GM10248 (cell line): ENCODE results near the gene CAST.

Source experiments
- CTCF ChIA-PET: fragments of 300-600 bp; sonication (Branson Sonifier 250); formaldehyde crosslinking; extraction: SDS; loops from one replicate; lab custom pipeline; 2021; ENCODE audit warnings: antibody characterized with exemption; lab: Yijun Ruan, JAX
- POLR2A ChIA-PET: fragments of 350-650 bp; sonication (Branson Sonifier 250); formaldehyde crosslinking; extraction: SDS; loops from one replicate; lab custom pipeline; 2020; ENCODE audit warnings: antibody characterized with exemption; lab: Yijun Ruan, JAX
- DNase-seq: peaks from one replicate; pipeline ENCODE4 v3.0.0; 2012; ENCODE audit errors: extremely low spot score
- TF ChIP-seq, protein P1 (sequence below): IDR thresholded peaks from 2 replicates; pipeline ENCODE4 v1.5.1; 2012; ENCODE audit warnings: mild to moderate bottlenecking, low read depth; ENCODE audit errors: extremely low read depth, missing control alignments, control extremely low read depth

CAST gene

DNA sequence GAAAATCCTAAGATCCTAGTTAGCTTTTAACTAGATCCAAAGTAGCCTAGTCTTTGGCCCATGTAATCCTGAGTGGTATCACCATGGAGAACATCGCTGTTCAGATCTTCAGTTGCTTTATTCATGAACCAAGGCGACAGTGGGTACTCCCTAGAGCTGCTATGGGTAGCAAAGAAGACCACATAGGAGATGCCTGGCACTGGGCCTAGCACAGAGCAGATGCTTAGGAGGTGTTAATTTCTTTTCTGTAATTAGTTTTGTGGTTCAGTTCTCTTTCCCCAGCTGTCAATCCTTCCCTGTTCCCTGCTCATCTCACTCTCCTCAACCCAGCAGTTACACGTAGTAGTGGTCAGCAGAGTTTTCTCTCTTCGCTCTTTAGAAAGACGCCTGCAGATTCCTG, 9.3 kb downstream of the CAST start:
- POLR2A ChIA-PET = no interaction called here
- TF ChIP-seq, protein P1, sequence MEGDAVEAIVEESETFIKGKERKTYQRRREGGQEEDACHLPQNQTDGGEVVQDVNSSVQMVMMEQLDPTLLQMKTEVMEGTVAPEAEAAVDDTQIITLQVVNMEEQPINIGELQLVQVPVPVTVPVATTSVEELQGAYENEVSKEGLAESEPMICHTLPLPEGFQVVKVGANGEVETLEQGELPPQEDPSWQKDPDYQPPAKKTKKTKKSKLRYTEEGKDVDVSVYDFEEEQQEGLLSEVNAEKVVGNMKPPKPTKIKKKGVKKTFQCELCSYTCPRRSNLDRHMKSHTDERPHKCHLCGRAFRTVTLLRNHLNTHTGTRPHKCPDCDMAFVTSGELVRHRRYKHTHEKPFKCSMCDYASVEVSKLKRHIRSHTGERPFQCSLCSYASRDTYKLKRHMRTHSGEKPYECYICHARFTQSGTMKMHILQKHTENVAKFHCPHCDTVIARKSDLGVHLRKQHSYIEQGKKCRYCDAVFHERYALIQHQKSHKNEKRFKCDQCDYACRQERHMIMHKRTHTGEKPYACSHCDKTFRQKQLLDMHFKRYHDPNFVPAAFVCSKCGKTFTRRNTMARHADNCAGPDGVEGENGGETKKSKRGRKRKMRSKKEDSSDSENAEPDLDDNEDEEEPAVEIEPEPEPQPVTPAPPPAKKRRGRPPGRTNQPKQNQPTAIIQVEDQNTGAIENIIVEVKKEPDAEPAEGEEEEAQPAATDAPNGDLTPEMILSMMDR = no peak
- CTCF ChIA-PET = interaction anchor here (0.8 to 1.8 kb wide), 3 partner anchors 13 to 32 kb away, joined by 4 to 6 read pairs (median 5); no protein-coding TSS in a partner anchor
- no peak for DNase-seq

DNA sequence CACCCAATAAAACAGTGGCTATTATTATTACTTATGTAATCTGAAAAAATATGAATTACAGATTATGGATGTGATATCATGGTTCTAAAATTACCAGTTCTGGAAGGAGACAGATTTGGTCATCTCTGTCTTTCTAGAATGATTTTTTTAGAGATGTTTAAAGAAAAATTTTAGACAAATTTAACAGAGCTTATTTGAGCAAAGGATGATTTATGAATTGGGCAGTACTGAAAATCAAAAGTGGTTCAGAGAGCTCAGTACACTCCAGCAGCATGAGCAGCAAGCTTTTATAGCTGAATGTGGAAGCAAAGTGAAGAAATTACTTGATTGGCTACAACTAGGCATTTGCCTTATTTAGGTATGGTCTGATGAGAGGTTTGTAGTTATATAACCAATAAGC, 11.0 kb downstream of the CAST start:
- CTCF ChIA-PET = interaction anchor here (1.6 to 2.8 kb wide), 2 partner anchors 10 to 11 kb away, joined by 5 to 12 read pairs; no protein-coding TSS in a partner anchor

GRCh38 chr5:96675882-96676281, 13.7 kb downstream of the CAST start:
- ChIA-PET CTCF (no interaction called here), POLR2A (no interaction called here)
- TF ChIP-seq, protein P1 = no peak

More for the DNA sequence above, 11.0 kb downstream of the CAST start:
- TF ChIP-seq, protein P1 = no peak
- POLR2A ChIA-PET = no interaction called here
- no peak for DNase-seq

GRCh38 chr5:96677496-96677895, 15.3 kb downstream of the CAST start:
- CTCF ChIA-PET = interaction anchor here (0.9 to 1.8 kb wide), 3 partner anchors 10 to 15 kb away, joined by 3 to 5 read pairs (median 4); partner anchors contain the start of gene CAST
- POLR2A ChIA-PET = no interaction called here

More at GRCh38 chr5:96675882-96676281, 13.7 kb downstream of the CAST start:
- DNase-seq = no peak

GRCh38 chr5:96679293-96679692, 17.1 kb downstream of the CAST start:
- ChIA-PET POLR2A (no interaction called here), CTCF (interaction anchor here (1.2 to 1.4 kb wide), 2 partner anchors 10 to 21 kb away, joined by 3 read pairs; no protein-coding TSS in a partner anchor)
- TF ChIP-seq, protein P1 = no peak

More at GRCh38 chr5:96677496-96677895, 15.3 kb downstream of the CAST start:
- no peak for DNase-seq
- TF ChIP-seq, protein P1 = no peak

DNA sequence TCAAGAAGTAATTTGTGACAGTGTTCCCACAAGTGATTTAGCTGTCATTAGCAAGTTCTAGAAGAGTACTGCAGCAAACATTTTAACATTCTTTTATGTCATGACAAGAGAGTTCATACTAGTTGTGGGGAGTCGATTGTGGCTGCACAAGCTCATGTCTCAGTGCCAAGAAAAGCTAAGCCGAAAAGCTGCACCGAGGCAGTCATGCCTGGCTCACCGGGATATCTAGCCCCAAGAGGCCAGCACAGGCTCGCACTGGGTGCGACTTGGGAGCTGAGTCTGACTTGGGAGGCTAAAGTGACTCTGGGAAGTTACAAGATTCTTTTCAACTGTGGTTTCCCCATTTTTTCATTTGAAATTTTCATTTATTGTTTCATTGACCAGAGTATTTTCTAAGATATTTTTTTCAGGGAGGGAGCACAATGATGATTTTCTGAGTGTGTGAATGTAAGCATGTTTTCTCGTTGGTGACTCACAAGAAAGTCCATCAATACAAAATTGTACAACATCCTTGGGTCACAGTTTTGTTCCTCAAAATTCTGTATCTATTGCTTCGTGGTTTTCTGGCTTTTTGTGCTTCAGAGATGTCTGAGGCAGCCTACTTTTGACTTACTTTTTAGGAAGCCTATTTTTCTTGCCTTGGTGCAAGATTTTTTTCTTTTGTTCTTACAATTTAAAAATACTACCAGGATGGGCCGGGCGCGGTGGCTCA, 18.7 kb downstream of the CAST start:
- no peak for DNase-seq
- TF ChIP-seq, protein P1 = no peak
- ChIA-PET CTCF (no interaction called here), POLR2A (no interaction called here)

More at GRCh38 chr5:96679293-96679692, 17.1 kb downstream of the CAST start:
- no peak for DNase-seq
